ENCODE results near the gene RGS3.

RGS3 gene

DNA sequence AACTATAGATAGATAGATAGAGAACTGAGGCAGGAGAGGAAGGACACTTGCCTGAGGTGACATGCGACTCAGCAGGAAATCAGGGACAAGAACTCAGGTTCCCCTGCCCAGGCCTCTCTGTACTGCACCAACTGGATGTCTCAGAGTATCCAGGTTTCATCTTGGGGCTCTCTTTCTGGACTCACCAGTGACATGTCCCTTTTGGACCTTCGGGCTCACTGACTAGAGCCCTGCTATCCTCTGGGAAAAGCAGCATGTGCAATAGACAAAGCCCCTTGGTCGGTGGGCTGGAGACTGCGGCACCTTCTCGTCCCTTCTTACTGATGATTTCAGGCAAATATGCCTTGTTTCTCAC, 104.5 kb downstream of the RGS3 start:
- Histone ChIP-seq H3K27ac (ENCODE audit: insufficient read depth, low read length, poor library complexity, severe bottlenecking) (no peak overlapping the region), H3K4me3 (ENCODE audit: insufficient read depth, low read depth, low read length, poor library complexity, severe bottlenecking) (no peak overlapping the region), H3K36me3 (ENCODE audit: control insufficient read depth, insufficient read depth, low read length) (no peaks in the 10 kb centered on the region), H3K9me3 (ENCODE audit: control insufficient read depth, low read length) (no peaks in the 10 kb centered on the region), H3K27me3 (replicated peaks; ENCODE audit: control insufficient read depth, insufficient read depth, low read length, poor library complexity, severe bottlenecking) (no peaks in the 10 kb centered on the region), H3K4me1 (ENCODE audit: control insufficient read depth, insufficient read depth, low read length, poor library complexity, severe bottlenecking) (no peaks in the 10 kb centered on the region)
- no peak for DNase-seq

DNA sequence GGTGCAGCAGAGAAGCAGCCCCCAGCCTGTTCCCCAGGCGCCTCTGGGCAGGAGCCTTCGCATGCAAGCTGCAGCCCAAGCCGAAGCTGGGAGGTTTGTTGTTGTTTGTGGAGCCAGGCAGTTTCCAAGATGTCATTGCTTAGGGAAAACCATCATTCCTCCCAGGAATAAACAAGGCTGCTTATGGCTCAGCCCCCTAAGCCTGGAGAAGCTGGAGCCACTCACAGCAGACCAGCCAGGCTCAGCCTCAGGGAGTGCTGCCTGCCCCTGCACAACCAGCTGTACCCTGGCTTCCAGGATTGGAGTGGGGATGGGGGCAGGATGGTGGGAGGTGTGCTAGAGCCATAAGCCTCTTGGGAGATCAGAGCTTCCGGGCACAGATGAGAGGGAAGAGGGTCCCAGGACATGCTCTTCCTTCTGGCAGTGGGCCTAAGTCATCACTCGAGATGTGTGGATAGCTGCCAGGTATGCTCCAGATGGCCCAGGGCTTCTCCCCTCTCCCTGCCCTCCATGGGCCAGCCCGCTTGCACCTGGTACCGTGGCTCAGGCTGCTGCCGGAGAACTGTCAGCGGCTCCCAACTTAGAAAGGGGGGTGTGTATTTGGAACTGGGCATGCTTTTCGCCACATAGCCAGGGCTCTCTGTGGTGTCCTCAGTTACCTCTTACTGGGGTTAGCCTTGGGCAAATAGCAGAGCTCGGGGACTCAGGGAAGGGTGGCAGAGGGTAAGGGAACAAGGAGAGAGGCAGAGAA, 105.2 kb downstream of the RGS3 start:
- Histone ChIP-seq H3K9me3 (ENCODE audit: control insufficient read depth, low read length) (no peaks in the 10 kb centered on the region), H3K4me1 (ENCODE audit: control insufficient read depth, insufficient read depth, low read length, poor library complexity, severe bottlenecking) (no peaks in the 10 kb centered on the region), H3K36me3 (ENCODE audit: control insufficient read depth, insufficient read depth, low read length) (no peaks in the 10 kb centered on the region), H3K27me3 (replicated peaks; ENCODE audit: control insufficient read depth, insufficient read depth, low read length, poor library complexity, severe bottlenecking) (no peaks in the 10 kb centered on the region), H3K4me3 (ENCODE audit: insufficient read depth, low read depth, low read length, poor library complexity, severe bottlenecking) (no peak overlapping the region), H3K27ac (ENCODE audit: insufficient read depth, low read length, poor library complexity, severe bottlenecking) (no peak overlapping the region)
- DNase-seq = no peak

DNA sequence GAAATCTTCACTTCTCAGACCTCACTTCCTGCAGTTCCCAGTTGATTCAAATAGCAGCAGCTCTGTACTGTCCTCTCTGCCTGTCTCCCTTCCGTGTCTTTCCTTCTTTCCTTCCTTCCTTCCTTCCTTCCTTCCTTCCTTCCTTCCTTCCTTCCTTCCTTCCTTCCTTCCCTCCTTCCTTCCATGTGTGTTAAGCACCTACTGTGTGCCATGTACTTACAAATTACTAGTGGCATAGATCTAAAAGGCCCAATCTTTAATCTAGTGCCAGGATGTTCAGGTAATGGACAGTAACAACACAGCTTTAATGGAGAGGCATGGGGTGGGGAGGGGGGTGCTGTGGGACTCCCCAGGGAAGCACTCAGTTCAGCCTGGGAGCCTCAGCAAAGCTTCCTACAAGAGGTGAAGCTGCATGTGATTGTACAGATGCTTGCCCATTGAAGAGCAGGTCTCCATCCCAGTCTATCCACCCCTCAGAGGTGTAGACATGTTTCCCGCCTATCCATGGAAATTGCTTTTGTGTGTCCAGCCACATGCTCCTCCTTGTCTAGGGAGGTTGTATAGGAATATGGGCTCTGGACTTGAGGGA, 106.0 kb downstream of the RGS3 start:
- Histone ChIP-seq H3K27me3 (replicated peaks; ENCODE audit: control insufficient read depth, insufficient read depth, low read length, poor library complexity, severe bottlenecking) (no peaks in the 10 kb centered on the region), H3K27ac (ENCODE audit: insufficient read depth, low read length, poor library complexity, severe bottlenecking) (no peak overlapping the region), H3K4me1 (ENCODE audit: control insufficient read depth, insufficient read depth, low read length, poor library complexity, severe bottlenecking) (no peaks in the 10 kb centered on the region), H3K36me3 (ENCODE audit: control insufficient read depth, insufficient read depth, low read length) (no peaks in the 10 kb centered on the region), H3K9me3 (ENCODE audit: control insufficient read depth, low read length) (no peaks in the 10 kb centered on the region), H3K4me3 (ENCODE audit: insufficient read depth, low read depth, low read length, poor library complexity, severe bottlenecking) (no peak overlapping the region)
- DNase-seq = no peak

DNA sequence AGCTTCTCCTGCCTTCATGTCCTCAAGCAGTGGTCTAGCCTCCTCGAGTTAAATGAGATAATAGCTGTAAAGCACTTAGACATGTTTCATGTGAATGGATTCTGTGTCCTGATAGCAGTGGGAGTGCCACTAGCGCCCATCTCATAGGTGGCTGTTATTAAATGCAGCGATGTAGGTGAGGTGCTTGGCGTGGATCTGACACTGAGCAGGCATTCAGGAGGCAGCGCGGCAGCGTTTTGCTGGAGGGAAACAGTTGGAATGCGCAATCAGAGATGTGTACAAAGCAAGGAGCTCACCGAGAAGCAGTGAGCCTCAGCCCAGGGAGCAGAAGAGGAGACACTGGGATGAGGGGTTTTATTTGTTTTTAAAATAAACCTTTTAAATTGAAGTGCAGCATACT, 106.6 kb downstream of the RGS3 start:
- Histone ChIP-seq H3K36me3 (ENCODE audit: control insufficient read depth, insufficient read depth, low read length) (no peaks in the 10 kb centered on the region), H3K9me3 (ENCODE audit: control insufficient read depth, low read length) (no peaks in the 10 kb centered on the region), H3K4me3 (ENCODE audit: insufficient read depth, low read depth, low read length, poor library complexity, severe bottlenecking) (no peak overlapping the region), H3K27ac (ENCODE audit: insufficient read depth, low read length, poor library complexity, severe bottlenecking) (no peak overlapping the region), H3K27me3 (replicated peaks; ENCODE audit: control insufficient read depth, insufficient read depth, low read length, poor library complexity, severe bottlenecking) (no peaks in the 10 kb centered on the region), H3K4me1 (ENCODE audit: control insufficient read depth, insufficient read depth, low read length, poor library complexity, severe bottlenecking) (no peaks in the 10 kb centered on the region)
- DNase-seq = no peak

DNA sequence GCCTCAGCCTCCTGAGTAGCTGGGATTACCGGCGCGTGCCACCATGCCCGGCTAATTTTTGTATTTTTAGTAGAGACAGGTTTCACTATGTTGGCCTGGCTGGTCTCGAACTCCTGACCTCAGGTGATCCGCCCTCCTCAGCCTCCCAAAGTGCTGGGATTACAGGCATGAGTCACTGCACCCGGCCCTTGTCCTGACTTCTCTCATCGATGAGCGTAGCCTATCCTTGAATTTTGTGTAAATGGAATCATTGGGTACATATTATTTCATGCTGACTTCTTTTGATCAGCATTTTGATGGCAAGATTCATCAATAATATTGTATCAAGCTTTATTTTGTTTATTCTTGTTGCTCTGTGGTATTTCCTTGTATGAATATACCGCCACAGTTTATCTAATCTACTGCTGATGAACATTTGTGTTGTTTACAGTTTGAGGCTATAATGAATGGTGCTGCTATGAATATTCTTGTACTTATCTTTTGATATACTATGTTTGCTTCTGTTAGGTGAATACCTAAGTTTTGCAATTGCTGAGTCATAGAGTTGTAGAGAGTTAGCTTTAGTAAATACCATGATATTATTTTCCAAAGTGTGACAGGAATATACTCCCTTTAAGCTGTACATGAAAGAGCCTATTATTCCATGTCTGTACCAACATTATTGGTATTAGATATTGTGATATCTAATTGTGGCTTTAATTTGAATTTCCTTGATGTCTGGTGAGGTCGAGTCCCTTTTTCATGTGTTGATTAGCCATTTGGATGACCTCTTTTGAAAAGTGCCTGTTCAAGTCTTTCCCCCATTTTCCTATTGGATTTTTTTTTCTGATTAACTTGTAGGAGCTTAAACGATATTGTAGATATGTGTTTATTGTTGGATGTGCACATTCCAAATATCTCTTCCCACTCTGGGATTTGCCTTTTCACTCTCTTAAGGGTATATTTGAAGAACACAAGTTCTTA, 107.5 kb downstream of the RGS3 start:
- no peaks in the 10 kb centered on the region for H3K36me3 ChIP-seq (ENCODE audit: control insufficient read depth, insufficient read depth, low read length)
- H3K9me3 ChIP-seq (ENCODE audit: control insufficient read depth, low read length) = no peaks in the 10 kb centered on the region
- H3K4me1 ChIP-seq (ENCODE audit: control insufficient read depth, insufficient read depth, low read length, poor library complexity, severe bottlenecking) = no peaks in the 10 kb centered on the region
- H3K27ac ChIP-seq (ENCODE audit: insufficient read depth, low read length, poor library complexity, severe bottlenecking) = no peak overlapping the region
- H3K4me3 ChIP-seq (ENCODE audit: insufficient read depth, low read depth, low read length, poor library complexity, severe bottlenecking) = no peak overlapping the region
- no peaks in the 10 kb centered on the region for H3K27me3 ChIP-seq (replicated peaks; ENCODE audit: control insufficient read depth, insufficient read depth, low read length, poor library complexity, severe bottlenecking)
- no peak for DNase-seq

GRCh38 chr9:113572076-113572861, 108.7 kb downstream of the RGS3 start:
- Histone ChIP-seq H3K36me3 (ENCODE audit: control insufficient read depth, insufficient read depth, low read length) (no peaks in the 10 kb centered on the region), H3K27me3 (replicated peaks; ENCODE audit: control insufficient read depth, insufficient read depth, low read length, poor library complexity, severe bottlenecking) (no peaks in the 10 kb centered on the region), H3K27ac (ENCODE audit: insufficient read depth, low read length, poor library complexity, severe bottlenecking) (no peak overlapping the region), H3K4me3 (ENCODE audit: insufficient read depth, low read depth, low read length, poor library complexity, severe bottlenecking) (no peak overlapping the region), H3K4me1 (ENCODE audit: control insufficient read depth, insufficient read depth, low read length, poor library complexity, severe bottlenecking) (peaks cover 2% of the 10 kb centered on the region), H3K9me3 (ENCODE audit: control insufficient read depth, low read length) (no peaks in the 10 kb centered on the region)
- no peak for DNase-seq

DNA sequence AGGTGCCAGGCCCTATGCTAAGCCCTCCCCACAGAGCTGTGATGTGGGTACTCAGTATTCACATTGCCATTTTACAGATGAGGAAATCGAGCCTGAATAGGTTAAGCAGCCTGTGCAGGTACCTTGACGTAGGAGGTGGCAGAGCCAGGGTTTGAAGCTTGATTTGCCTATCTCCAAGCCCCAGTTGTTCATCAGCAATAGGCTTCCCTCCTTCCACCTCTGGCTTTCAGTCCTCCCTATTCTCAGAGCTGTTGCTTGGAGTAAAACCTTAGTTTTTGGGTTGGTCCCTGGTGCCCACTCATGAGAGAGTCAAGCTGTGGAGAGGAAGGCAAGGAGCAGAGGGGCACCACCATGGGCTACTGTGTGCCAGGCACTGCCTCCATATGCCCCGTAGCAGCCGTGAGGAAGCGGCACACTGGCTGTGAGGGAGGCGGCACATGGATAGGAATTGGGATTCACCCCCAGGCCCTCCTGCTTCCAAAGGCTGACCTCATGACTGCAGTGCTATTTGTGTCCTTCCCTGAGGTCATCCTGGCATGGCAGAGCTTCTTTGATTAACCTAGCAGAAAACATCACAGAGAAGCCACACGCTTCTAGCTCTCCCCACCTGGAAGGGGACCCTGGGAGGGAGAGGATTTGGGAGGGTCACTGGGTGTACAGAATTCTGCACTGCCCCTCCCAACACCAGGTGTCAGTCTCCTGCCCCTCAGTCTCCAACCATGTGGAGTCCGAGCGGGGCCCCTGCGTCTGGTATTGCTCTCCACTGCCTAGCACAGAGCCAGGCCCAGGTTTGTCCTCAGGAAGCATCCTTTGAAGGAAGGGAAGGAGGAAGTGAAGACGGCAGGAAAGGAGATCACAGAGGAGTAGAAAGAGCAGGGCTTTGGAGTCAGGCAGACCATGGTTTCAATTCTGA, 109.8 kb downstream of the RGS3 start:
- no peaks in the 10 kb centered on the region for H3K9me3 ChIP-seq (ENCODE audit: control insufficient read depth, low read length)
- no peaks in the 10 kb centered on the region for H3K36me3 ChIP-seq (ENCODE audit: control insufficient read depth, insufficient read depth, low read length)
- H3K27me3 ChIP-seq (replicated peaks; ENCODE audit: control insufficient read depth, insufficient read depth, low read length, poor library complexity, severe bottlenecking) = no peaks in the 10 kb centered on the region
- no peak overlapping the region for H3K27ac ChIP-seq (ENCODE audit: insufficient read depth, low read length, poor library complexity, severe bottlenecking)
- H3K4me1 ChIP-seq (ENCODE audit: control insufficient read depth, insufficient read depth, low read length, poor library complexity, severe bottlenecking) = peaks cover 12% of the 10 kb centered on the region
- no peak overlapping the region for H3K4me3 ChIP-seq (ENCODE audit: insufficient read depth, low read depth, low read length, poor library complexity, severe bottlenecking)
- DNase-seq = no peak

DNA sequence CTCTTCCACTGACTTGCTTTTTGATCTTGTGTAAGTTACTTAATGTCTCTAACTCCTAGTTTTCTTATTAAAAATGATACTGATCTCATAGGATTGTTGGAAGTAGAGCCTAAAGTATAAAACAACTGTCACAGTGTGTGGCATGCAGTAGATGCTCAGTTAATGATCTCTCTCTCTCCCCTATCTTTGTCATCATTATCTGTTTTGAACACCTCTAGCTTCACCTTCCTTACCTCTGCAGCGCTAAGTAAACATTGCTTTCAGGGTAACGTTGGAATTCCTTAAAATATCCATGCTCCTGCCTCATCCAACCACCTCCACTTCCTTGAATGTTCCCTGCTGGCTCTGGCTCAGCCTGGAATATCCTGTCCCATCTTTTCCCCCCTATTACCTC, 110.4 kb downstream of the RGS3 start:
- Histone ChIP-seq H3K9me3 (ENCODE audit: control insufficient read depth, low read length) (no peaks in the 10 kb centered on the region), H3K36me3 (ENCODE audit: control insufficient read depth, insufficient read depth, low read length) (no peaks in the 10 kb centered on the region), H3K27ac (ENCODE audit: insufficient read depth, low read length, poor library complexity, severe bottlenecking) (no peak overlapping the region), H3K4me1 (ENCODE audit: control insufficient read depth, insufficient read depth, low read length, poor library complexity, severe bottlenecking) (peaks cover 19% of the 10 kb centered on the region), H3K4me3 (ENCODE audit: insufficient read depth, low read depth, low read length, poor library complexity, severe bottlenecking) (no peak overlapping the region), H3K27me3 (replicated peaks; ENCODE audit: control insufficient read depth, insufficient read depth, low read length, poor library complexity, severe bottlenecking) (no peaks in the 10 kb centered on the region)
- DNase-seq = no peak

Measured in effector memory CD4-positive, alpha-beta T cell (primary cell).